DOHH2 (cell line): ENCODE data around the gene WDR91.

Experiments used
- EZH2phosphoT487 ChIP-seq: fragments of 200-600 bp; sonication (generic); IDR thresholded peaks from 2 replicates; pipeline ENCODE4 v1.6.1; 2017; ENCODE audit warnings: borderline replicate concordance, mild to moderate bottlenecking, antibody characterized with exemption, low read length, moderate library complexity, mixed read lengths
- TF ChIP-seq, protein P1 (sequence below): fragments of 200-600 bp; sonication (generic); IDR thresholded peaks from one replicate; pipeline ENCODE4 v1.5.1; 2014; ENCODE audit warnings: antibody characterized with exemption, mild to moderate bottlenecking, low read depth, low read length; ENCODE audit not compliant: poor library complexity, severe bottlenecking

DNA sequence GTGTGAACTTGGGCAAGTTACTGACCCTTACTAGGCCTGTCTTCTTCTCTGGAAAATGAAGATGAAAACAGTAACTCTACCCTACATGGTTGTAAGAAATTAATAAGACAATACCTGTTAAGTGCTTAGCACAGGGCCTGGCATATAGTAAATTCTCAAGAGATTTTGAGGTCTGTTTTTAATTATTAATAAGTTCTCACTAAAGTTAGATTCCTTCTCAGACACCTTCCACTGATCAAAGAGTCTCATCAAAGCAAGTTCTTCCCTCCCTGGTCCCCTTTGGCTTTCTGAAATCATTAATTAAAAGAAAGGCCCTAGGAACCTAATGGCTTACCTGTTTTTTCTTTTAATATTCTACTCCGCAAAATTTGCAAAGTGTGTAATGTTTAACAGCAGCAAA, 58.9 kb downstream of the WDR91 start:
- TF ChIP-seq, protein P1, sequence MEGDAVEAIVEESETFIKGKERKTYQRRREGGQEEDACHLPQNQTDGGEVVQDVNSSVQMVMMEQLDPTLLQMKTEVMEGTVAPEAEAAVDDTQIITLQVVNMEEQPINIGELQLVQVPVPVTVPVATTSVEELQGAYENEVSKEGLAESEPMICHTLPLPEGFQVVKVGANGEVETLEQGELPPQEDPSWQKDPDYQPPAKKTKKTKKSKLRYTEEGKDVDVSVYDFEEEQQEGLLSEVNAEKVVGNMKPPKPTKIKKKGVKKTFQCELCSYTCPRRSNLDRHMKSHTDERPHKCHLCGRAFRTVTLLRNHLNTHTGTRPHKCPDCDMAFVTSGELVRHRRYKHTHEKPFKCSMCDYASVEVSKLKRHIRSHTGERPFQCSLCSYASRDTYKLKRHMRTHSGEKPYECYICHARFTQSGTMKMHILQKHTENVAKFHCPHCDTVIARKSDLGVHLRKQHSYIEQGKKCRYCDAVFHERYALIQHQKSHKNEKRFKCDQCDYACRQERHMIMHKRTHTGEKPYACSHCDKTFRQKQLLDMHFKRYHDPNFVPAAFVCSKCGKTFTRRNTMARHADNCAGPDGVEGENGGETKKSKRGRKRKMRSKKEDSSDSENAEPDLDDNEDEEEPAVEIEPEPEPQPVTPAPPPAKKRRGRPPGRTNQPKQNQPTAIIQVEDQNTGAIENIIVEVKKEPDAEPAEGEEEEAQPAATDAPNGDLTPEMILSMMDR: no peak
- no peak for TF ChIP-seq EZH2phosphoT487
